Endodermal cell (in vitro differentiated cells): ENCODE results near the gene KCNK3. TPM values are rescaled to one million over a fixed set of nuclear protein-coding genes. Genes with fewer than 3 reads are reported as not detected.
A peak's percentile ranks its signal among the peaks of the same experiment; 100 is the strongest.

ENCODE experiments used
- DNase-seq: peaks from one replicate; pipeline ENCODE4 v3.0.0-alpha.2; 2017
- H3K27ac ChIP-seq: 2 replicates; pipeline ENCODE4 v1.5.1; 2013; ENCODE audit warnings: mild to moderate bottlenecking, low read depth, low read length, moderate library complexity
- H3K27me3 ChIP-seq: 2 replicates; pipeline ENCODE4 v1.6.1; 2013; ENCODE audit warnings: mild to moderate bottlenecking, low read length, moderate library complexity; ENCODE audit not compliant: insufficient read depth, control insufficient read depth, poor library complexity, severe bottlenecking
- H3K36me3 ChIP-seq: 2 replicates; pipeline ENCODE4 v1.7.0; 2013; ENCODE audit warnings: mild to moderate bottlenecking, low read length, moderate library complexity; ENCODE audit not compliant: control insufficient read depth, insufficient read depth
- H3K4me1 ChIP-seq: one replicate; pipeline ENCODE4 v1.7.0; 2013; ENCODE audit warnings: low read length; ENCODE audit not compliant: control insufficient read depth, insufficient read depth
- H3K4me3 ChIP-seq: 2 replicates; pipeline ENCODE4 v1.5.1; 2013; ENCODE audit warnings: mild to moderate bottlenecking, low read length, moderate library complexity
- H3K9ac ChIP-seq: 2 replicates; pipeline ENCODE4 v1.6.1; 2013; ENCODE audit warnings: mild to moderate bottlenecking, low read length, moderate library complexity; ENCODE audit not compliant: poor library complexity, severe bottlenecking; ENCODE audit errors: extremely low read depth
- H3K9me3 ChIP-seq: 2 replicates; pipeline ENCODE4 v1.6.1; 2013; ENCODE audit warnings: mild to moderate bottlenecking, low read length, moderate library complexity; ENCODE audit not compliant: control insufficient read depth
- H3K27ac Mint-ChIP-seq: 2 replicates; pipeline ENCODE4 v1.8.0; 2020; ENCODE audit warnings: mixed read lengths
- H3K27me3 Mint-ChIP-seq: 2 replicates; pipeline ENCODE4 v1.8.0; 2021; ENCODE audit warnings: mild to moderate bottlenecking, mixed read lengths; ENCODE audit not compliant: insufficient read depth
- H3K36me3 Mint-ChIP-seq: 2 replicates; pipeline ENCODE4 v1.8.0; 2020; ENCODE audit warnings: low read depth, mixed read lengths
- H3K4me1 Mint-ChIP-seq: 2 replicates; pipeline ENCODE4 v1.8.0; 2020; ENCODE audit warnings: mixed read lengths
- H3K4me3 Mint-ChIP-seq: 2 replicates; pipeline ENCODE4 v1.8.0; 2020; ENCODE audit warnings: mild to moderate bottlenecking, moderate library complexity, mixed read lengths
- H3K9me3 Mint-ChIP-seq: 2 replicates; pipeline ENCODE4 v1.8.0; 2020; ENCODE audit warnings: mild to moderate bottlenecking, mixed read lengths
- WGBS, 2 experiments: methylation state at CpG; one replicate each; pipeline versions ENCODE4 v1.1.5 to v1.1.7; 2013; ENCODE audit warnings: missing lambda C conversion rate in 2 of 2, mixed read lengths in 1 of 2; ENCODE audit not compliant: insufficient coverage in 1 of 2, insufficient read length in 1 of 2; 5-methylcytosine and 5-hydroxymethylcytosine counted together
- total RNA-seq, 2 donors: library from RNA; stranded (reverse); fragmentation: NEBNext Ultra II Directional in 1 of 2; extraction: Animal tissue kit (Norgen Biotek cat#: 25700) in 1 of 2; gene quantifications; 2 replicates in 1 of 2; 3 replicates in 1 of 2; pipeline ENCODE4 v1.2.1, GENCODE V29; 2021
- TF ChIP-seq, protein P1 (sequence below): fragments of 200-600 bp; sonication (generic); conservative IDR thresholded peaks from 2 replicates; pipeline ENCODE4 v1.5.0; 2021; ENCODE audit warnings: antibody characterized with exemption, mild to moderate bottlenecking

The KCNK3 gene
- total RNA-seq, 2 donors from 2014 or later = not detected

- 48 to 71% methylated on average over 2 to 8 of the region's 9 CpGs for WGBS, 2 experiments
- peak; percentile 72 for DNase-seq
- TF ChIP-seq, protein P1, sequence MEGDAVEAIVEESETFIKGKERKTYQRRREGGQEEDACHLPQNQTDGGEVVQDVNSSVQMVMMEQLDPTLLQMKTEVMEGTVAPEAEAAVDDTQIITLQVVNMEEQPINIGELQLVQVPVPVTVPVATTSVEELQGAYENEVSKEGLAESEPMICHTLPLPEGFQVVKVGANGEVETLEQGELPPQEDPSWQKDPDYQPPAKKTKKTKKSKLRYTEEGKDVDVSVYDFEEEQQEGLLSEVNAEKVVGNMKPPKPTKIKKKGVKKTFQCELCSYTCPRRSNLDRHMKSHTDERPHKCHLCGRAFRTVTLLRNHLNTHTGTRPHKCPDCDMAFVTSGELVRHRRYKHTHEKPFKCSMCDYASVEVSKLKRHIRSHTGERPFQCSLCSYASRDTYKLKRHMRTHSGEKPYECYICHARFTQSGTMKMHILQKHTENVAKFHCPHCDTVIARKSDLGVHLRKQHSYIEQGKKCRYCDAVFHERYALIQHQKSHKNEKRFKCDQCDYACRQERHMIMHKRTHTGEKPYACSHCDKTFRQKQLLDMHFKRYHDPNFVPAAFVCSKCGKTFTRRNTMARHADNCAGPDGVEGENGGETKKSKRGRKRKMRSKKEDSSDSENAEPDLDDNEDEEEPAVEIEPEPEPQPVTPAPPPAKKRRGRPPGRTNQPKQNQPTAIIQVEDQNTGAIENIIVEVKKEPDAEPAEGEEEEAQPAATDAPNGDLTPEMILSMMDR = no peak
- peaks cover 23% of the 10 kb centered on the region for H3K9me3 Mint-ChIP-seq
- H3K36me3 Mint-ChIP-seq = no peaks in the 10 kb centered on the region
- Histone ChIP-seq H3K4me1 (no peaks in the 10 kb centered on the region), H3K27me3 (no peaks in the 10 kb centered on the region), H3K27ac (no peak overlapping the region), H3K4me3 (no peak overlapping the region), H3K9ac (no peak overlapping the region), H3K36me3 (no peaks in the 10 kb centered on the region), H3K9me3 (peaks cover 15% of the 10 kb centered on the region)
- H3K4me1 Mint-ChIP-seq = peaks cover 6% of the 10 kb centered on the region
- H3K27me3 Mint-ChIP-seq = peaks cover 3% of the 10 kb centered on the region
- peak overlapping the region; percentile 44 for H3K27ac Mint-ChIP-seq
- no peak overlapping the region for H3K4me3 Mint-ChIP-seq
These were observed 36.8 kb upstream of the KCNK3 start for GRCh38 chr2:26655611-26656195.

GRCh38 chr2:26657265-26657664, 35.3 kb upstream of the KCNK3 start:
- Mint-ChIP-seq H3K4me1 (peaks cover 3% of the 10 kb centered on the region), H3K27me3 (no peaks in the 10 kb centered on the region), H3K36me3 (no peaks in the 10 kb centered on the region), H3K9me3 (peaks cover 30% of the 10 kb centered on the region), H3K27ac (no peak overlapping the region), H3K4me3 (no peak overlapping the region)
- Histone ChIP-seq H3K4me3 (no peak overlapping the region), H3K36me3 (no peaks in the 10 kb centered on the region), H3K4me1 (no peaks in the 10 kb centered on the region), H3K9ac (no peak overlapping the region), H3K27ac (no peak overlapping the region), H3K9me3 (peaks cover 21% of the 10 kb centered on the region), H3K27me3 (no peaks in the 10 kb centered on the region)
- no peak for DNase-seq
- WGBS, 2 experiments = 82 to 88% methylated on average over 4 of the region's 4 CpGs
- TF ChIP-seq, protein P1 = no peak

DNA sequence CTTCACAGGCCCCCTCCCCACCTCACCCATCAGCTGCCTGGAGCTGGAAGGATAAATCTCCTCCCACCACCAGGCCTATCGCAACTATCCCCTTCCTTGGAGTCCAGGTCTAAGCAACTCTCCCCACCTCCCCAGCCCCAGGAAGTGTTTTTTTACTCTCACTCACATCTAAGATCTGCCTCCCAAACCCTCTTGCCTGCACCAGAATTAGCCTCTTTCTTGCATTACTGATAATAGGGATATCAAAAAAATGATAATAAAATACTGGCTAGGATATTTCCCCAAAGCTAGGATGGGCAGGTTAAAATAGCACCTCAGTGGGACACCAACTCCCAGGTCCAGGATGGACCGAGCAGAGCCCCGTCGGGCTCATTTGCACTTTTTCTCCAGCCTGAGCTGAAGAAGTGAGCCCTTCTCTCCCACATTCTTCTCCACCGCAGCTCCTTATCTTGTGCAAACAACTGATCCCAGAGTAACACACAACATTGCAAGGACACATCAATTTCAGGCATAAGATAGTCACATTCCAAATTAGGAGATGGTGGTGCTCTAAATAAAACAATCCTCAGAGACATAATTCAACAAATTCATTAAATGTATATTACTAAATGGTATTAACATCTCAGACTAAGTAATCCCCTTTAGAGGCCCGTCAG, 33.7 kb upstream of the KCNK3 start:
- TF ChIP-seq, protein P1 = no peak
- Histone ChIP-seq H3K4me3 (no peak overlapping the region), H3K9ac (no peak overlapping the region), H3K36me3 (no peaks in the 10 kb centered on the region), H3K4me1 (no peaks in the 10 kb centered on the region), H3K27me3 (no peaks in the 10 kb centered on the region), H3K27ac (no peak overlapping the region), H3K9me3 (peaks cover 21% of the 10 kb centered on the region)
- Mint-ChIP-seq H3K36me3 (no peaks in the 10 kb centered on the region), H3K27me3 (no peaks in the 10 kb centered on the region), H3K27ac (no peak overlapping the region), H3K9me3 (peaks cover 31% of the 10 kb centered on the region), H3K4me3 (no peak overlapping the region), H3K4me1 (peaks cover 3% of the 10 kb centered on the region)
- peak; percentile 40 for DNase-seq
- 80 to 86% methylated on average over 5 to 6 of the region's 6 CpGs for WGBS, 2 experiments
